Suppressor macrophage treated with lipopolysaccharide for 4 hours (primary cell): ENCODE results near the gene DCHS1.

Experiments used
- DNase-seq: peaks from one replicate; pipeline ENCODE4 v3.0.0-alpha.2; 2020

The DCHS1 gene

GRCh38 chr11:6673523-6674218 lies 18.1 kb upstream of the DCHS1 start:
- no peak for DNase-seq

DNA sequence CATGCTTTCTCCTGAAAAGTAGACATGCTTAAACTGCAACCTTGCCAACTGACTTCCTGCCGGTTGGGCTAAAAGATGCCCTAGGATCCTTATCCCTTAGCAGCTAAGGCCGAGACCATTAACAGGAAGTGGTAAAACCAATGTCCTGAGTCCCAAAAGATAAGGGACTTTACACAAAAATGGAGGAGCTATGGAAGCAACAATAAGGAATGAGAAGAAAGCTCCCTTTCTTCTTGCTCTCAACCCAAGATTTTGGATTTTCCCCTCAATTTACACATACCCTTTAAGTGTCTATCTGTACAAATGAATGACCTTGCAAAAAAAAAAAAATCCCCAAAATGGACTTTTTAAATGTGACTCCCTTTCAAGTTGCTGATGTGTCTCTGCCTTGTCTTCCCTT lies 16.4 kb upstream of the DCHS1 start:
- DNase-seq, result no peak

GRCh38 chr11:6670202-6670830 lies 14.7 kb upstream of the DCHS1 start:
- no peak for DNase-seq

GRCh38 chr11:6667733-6668374 lies 12.2 kb upstream of the DCHS1 start:
- peak; percentile 53 for DNase-seq

DNA sequence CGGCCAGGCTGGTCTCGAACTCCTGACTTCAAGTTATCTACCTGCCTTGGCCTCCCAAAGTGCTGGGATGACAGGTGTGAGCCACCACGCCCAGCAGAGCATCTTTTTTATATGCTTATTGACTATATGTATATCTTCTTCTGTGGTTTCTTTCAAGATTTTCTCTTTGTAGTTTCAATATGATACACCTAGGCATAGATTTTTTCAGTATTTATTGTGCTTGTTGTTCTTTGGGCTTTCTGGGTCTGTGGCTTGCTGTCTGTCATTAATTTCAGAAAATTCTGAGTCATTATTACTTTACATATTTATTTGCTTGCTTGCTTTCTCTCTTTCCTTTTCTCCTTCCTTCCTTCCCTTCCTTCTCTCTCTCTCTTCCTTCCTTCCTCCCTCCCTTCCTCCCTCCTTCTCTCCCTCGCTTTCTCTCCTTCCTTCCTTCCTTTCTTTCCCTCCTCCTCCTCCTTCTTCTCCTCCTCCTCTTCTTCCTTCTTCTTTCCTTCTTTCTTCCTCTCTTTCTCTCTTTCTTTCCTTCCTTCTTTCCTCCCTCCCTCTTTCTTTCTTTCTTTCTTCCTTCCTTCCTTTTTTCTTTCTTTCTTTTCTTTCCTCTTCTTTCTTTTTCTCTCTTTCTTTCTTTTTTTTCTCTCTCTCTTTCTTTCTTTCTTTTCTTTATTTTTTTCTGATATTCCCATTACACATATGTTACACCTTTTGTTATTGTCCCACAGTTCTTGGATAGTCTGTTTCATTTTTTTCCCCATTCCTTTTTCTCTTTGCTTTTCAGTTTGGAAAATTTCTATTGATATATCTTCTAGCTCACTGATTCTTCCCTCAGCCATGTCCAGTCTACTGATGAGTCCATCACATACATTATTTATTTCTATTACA lies 10.9 kb upstream of the DCHS1 start:
- DNase-seq, result no peak

GRCh38 chr11:6664551-6664950 lies 8.9 kb upstream of the DCHS1 start:
- no peak for DNase-seq

DNA sequence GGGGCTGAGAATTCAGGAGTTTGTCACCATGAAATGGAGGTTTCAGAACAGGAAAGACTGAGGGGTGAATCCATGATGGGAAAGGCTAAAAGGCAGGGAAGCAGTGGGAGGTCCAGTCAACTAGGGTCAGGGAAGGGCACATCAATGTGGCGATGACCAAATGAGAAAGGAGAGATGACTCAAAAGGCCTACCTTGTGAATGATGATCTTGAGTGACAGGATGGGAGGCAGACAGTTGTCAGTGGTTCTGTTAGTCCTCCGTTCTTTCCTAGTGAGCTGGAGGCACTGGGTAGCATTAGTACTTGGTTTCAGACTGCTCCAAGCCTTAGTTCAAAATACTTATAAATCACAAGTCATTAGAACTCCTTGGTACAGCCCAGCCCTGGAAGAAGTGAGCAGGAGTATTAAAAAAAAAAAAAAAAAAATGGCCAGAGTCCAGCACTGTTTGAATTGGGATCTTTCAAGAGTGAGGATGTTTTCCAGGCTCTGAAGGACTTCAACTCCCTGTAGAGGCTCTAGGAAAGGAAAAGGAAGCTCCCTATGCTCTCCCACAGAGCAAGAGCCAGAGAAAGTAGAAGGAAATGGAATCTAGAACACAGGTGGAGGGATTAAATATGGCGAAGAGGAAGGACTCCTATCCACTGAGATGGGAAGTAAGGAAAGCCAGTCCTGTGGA lies 8.3 kb upstream of the DCHS1 start:
- DNase-seq, result no peak

DNA sequence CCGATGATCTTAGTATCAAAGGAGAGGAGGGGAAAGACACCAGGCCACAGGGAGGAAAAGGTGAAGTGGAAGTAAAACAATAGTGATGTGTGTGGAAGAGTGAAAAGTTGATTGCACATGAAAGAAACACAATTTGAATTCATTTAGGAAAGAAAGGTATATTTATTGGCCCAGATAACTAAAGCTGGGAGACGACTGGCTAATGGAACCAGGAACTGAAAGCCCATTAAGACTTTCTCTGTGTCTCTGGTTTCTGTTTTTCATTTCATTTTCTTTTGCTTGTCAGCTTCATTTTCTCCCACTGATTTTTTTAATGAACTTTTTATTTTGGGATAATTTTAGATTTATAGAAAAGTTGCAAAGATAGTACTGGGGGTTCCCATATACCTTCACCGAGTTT lies 5.1 kb upstream of the DCHS1 start:
- no peak for DNase-seq

DNA sequence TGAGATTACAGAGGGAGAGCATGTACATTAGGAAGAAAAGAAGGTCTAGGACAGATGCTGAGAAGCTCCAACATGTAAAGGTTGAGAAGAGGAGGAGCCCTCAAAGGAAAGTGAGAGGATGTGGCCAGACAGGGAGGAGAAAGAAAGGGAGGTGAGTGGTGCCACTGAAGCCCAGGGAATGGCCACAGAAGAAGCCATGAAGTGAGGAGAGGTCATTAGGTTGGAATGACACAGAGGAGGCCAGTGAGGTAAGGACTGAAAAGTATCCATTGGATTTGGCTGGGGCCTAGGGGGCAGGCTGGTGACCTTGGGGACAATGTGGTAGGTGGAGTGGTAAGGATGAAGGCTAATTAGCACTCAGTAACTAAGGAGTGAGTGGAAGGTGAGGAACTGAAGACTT lies 3.0 kb upstream of the DCHS1 start:
- no peak for DNase-seq

DNA sequence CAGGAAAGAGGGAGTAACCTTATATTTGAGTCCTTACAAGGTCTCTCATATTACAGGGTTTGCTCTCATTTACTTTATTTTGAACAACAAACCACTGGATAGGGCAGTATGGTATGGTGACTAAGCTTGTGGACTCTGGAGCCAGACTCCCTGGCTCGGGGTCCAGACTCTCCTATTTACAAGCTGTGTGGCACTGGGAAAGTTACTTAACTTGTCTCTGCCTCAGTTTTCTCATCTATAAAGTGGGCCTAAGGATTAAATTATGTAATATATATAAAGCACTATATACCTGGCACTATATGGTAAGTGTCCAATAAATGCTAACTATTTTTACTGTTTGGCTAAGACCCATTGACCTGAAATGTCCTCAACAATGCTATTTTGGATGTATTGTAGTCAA lies 1.7 kb upstream of the DCHS1 start:
- no peak for DNase-seq

GRCh38 chr11:6656936-6657335 lies 1.3 kb upstream of the DCHS1 start:
- no peak for DNase-seq

DNA sequence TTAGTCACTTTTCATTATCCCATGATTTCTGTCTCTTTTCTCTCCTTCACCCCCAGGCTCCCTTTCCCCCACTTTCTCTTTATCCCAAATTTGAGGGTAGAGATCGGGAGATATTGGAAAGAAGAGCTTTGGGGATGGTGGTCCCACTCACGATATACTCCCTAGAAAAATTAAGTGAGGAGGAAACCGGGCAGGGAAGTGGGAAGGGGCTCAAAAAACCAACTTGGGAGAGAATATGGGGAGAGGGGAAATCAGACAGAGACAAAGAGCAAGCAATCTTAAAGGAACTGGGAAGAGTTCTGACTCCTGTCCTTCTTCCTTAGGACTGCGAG lies 941 bp upstream of the DCHS1 start:
- DNase-seq, result no peak

- DNase-seq, result no peak
Observed at GRCh38 chr11:6655020-6655789, 404 bp downstream of the DCHS1 start.

GRCh38 chr11:6654281-6655019 lies 1.2 kb downstream of the DCHS1 start:
- DNase-seq, result no peak

GRCh38 chr11:6653656-6654055 lies 2.0 kb downstream of the DCHS1 start:
- DNase-seq, result no peak

DNA sequence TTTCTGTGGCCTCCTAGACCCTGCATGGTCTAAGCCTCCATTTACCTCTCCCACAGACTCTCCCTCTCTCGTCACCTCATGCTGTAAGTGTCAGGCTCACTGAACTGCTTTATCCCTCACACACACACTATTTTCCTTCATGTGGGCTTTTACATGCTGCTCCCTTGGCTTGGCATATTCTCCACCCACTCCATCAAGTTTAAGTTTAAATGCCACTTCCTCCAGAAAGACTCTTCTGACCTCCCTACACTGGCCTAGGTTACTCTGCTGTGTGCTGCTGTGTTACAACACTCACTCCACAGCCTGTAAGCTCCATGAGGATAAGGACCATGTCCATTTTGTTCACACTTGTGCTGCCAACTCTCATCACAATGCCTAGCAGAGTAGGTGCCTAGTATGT lies 2.5 kb downstream of the DCHS1 start:
- no peak for DNase-seq

- DNase-seq, result no peak
Observed at GRCh38 chr11:6652182-6652581, 3.4 kb downstream of the DCHS1 start.

GRCh38 chr11:6650980-6651379 lies 4.6 kb downstream of the DCHS1 start:
- no peak for DNase-seq

DNA sequence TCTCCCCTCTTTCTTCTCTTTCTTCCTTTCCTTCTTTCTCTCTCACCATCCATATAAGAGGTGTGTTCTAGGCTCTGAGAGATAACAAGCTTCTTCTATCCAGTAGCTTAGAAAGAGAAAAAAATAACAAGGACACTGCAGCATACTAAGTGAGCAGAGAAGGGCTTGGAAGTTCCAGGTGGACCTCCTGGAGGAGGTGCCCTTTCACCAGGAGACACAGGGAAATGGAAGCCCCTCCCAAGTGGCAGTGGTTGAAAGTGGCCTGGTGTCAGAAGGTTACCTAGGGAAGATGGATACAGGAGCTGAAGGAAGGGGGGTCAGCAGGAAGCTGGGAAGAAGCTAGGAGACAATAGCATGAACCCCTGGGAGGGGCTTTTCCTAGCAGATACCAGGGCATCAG lies 5.5 kb downstream of the DCHS1 start:
- no peak for DNase-seq

- DNase-seq, result peak; percentile 74
Observed at GRCh38 chr11:6648501-6648900, 7.1 kb downstream of the DCHS1 start.

GRCh38 chr11:6647836-6648235 lies 7.8 kb downstream of the DCHS1 start:
- DNase-seq, result no peak
